ENCODE results near the gene MYL12A.
"Not testable (repeated sequence)": the region's sequence is repeated elsewhere in the genome, so short reads cannot be mapped to it uniquely, and the experiment has no call there.

MYL12A gene

GRCh38 chr18:3262234-3263131 is 14.9 kb downstream of the MYL12A start:
- no peak for DNase-seq (ENCODE audit: insufficient read length, low spot score)
- TF ChIP-seq POLR2A (IDR thresholded peaks at IDR 0.05; ENCODE audit: low read depth, low read length) = no peak
- TF ChIP-seq SPI1 (IDR thresholded peaks at IDR 0.05; ENCODE audit: low read depth, low read length) = no peak
- peak; percentile 74 for FAIRE-seq

DNA sequence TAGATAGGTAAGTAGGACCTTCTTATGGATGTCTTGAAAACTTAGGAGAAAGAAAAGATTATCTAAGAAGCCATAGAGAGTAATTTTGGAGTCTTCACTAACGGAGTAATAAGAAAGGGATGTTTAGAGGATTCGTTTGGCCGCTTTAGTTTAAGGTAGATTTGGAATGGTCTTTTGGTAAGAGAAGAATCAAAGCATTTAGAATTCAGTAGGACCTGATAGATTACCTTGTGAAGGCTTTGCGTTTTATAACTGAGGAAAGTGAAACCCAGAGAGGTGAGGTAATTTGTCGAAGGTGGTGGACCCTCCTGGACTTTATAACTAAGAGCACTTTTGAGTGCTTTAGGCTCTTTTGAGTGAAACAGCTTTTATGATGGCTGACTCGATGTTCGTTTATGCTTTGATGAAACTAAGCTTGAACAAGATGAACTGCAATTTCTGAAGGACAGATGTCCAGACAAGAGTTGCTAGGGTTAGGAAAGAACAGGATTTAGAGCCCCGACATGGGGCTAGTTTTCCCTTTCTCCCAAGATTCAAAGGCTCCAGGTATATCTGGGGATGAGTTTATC is 15.6 kb downstream of the MYL12A start:
- DNase-seq (ENCODE audit: insufficient read length, low spot score) (no peak), FAIRE-seq (no peak)
- TF ChIP-seq POLR2A (IDR thresholded peaks at IDR 0.05; ENCODE audit: low read depth, low read length) = no peak
- no peak for TF ChIP-seq POLR2AphosphoS5 (IDR thresholded peaks at IDR 0.05; ENCODE audit: low read depth, low read length)
- no peak for TF ChIP-seq SPI1 (IDR thresholded peaks at IDR 0.05; ENCODE audit: low read depth, low read length)
- no peak for TF ChIP-seq POU2F2 (IDR thresholded peaks at IDR 0.05; ENCODE audit: low read depth, low read length)
- no peak for TF ChIP-seq TAF1 (IDR thresholded peaks at IDR 0.05; ENCODE audit: low read depth, low read length)
- TF ChIP-seq PAX5 (IDR thresholded peaks at IDR 0.05; ENCODE audit: insufficient read depth, low read length, severe bottlenecking) = no peak

GRCh38 chr18:3264362-3264761 is 16.8 kb downstream of the MYL12A start:
- FAIRE-seq (no peak), DNase-seq (ENCODE audit: insufficient read length, low spot score) (no peak)
- TF ChIP-seq POU2F2 (IDR thresholded peaks at IDR 0.05; ENCODE audit: low read depth, low read length) = no peak

- DNase-seq (ENCODE audit: insufficient read length, low spot score) = no peak
- TF ChIP-seq POU2F2 (IDR thresholded peaks at IDR 0.05; ENCODE audit: low read depth, low read length) (no peak), TAF1 (IDR thresholded peaks at IDR 0.05; ENCODE audit: low read depth, low read length) (no peak), PAX5 (IDR thresholded peaks at IDR 0.05; ENCODE audit: insufficient read depth, low read length, severe bottlenecking) (no peak), POLR2AphosphoS5 (IDR thresholded peaks at IDR 0.05; ENCODE audit: low read depth, low read length) (no peak), SPI1 (IDR thresholded peaks at IDR 0.05; ENCODE audit: low read depth, low read length) (no peak), POLR2A (IDR thresholded peaks at IDR 0.05; ENCODE audit: low read depth, low read length) (no peak)
- FAIRE-seq = no peak
These were observed 18.0 kb downstream of the MYL12A start for GRCh38 chr18:3265564-3266033.

- no peak for DNase-seq (ENCODE audit: insufficient read length, low spot score)
- TF ChIP-seq POLR2AphosphoS5 (IDR thresholded peaks at IDR 0.05; ENCODE audit: low read depth, low read length) = no peak
- FAIRE-seq = no peak
These were observed 18.5 kb downstream of the MYL12A start for GRCh38 chr18:3266062-3266608.

DNA sequence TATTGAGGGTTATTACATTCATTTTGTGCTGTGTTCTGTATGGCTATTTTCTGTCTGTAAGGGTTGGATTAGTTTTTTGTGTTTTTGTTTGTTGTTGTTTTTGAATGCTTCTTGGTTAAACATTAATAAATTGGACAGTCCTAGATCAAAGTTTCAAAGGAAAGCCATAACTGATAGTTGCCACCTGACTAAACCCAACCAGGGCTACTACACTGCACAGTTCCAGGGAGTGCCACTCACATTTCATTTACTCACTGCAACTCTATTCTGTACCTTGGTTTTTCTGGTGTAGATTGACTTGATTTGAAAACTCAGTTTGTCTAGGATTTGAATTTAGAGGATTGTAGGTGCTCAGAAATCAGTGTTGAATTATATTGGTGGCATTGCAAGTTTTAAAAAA is 20.7 kb downstream of the MYL12A start:
- TF ChIP-seq POLR2AphosphoS5 (IDR thresholded peaks at IDR 0.05; ENCODE audit: low read depth, low read length) = no peak
- no peak for TF ChIP-seq SPI1 (IDR thresholded peaks at IDR 0.05; ENCODE audit: low read depth, low read length)
- TF ChIP-seq POU2F2 (IDR thresholded peaks at IDR 0.05; ENCODE audit: low read depth, low read length) = no peak
- TF ChIP-seq POLR2A (IDR thresholded peaks at IDR 0.05; ENCODE audit: low read depth, low read length) = no peak
- no peak for TF ChIP-seq PAX5 (IDR thresholded peaks at IDR 0.05; ENCODE audit: insufficient read depth, low read length, severe bottlenecking)
- no peak for TF ChIP-seq TAF1 (IDR thresholded peaks at IDR 0.05; ENCODE audit: low read depth, low read length)
- DNase-seq (ENCODE audit: insufficient read length, low spot score) (no peak), FAIRE-seq (no peak)

DNA sequence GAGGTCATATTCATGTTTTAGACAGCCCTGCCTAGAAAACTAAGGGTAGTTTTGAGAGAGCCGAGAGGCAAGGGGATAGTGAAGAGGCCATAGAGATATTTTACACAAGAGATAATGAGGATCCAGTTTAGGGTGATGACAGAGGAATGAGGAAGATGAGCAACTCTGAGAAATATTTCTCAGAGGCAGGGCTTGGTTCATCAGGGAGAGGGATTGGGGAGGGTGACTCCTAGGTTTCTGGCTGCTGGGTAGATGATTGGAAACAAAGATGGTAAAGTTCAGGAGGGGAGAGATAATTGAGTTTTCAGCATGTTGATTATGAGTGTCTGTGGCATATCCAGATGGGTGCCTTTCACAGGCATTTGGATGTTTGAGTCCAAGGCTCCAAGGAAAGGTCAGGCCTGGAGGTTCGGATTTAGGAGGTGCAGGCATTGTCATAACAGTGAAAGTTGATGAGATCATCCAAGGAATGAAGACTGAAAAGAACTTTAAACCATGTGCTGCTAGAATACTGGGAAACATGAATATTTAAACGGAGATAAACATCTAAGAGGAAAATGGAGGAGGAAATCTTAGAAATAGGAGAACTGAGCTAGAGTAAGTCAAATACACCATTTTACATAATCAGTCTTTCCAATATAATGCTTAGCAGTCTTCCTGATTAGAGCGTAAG is 21.8 kb downstream of the MYL12A start:
- FAIRE-seq (no peak), DNase-seq (ENCODE audit: insufficient read length, low spot score) (no peak)

GRCh38 chr18:3269914-3270299 is 22.3 kb downstream of the MYL12A start:
- FAIRE-seq = no peak
- DNase-seq (ENCODE audit: insufficient read length, low spot score) = no peak
- TF ChIP-seq TAF1 (IDR thresholded peaks at IDR 0.05; ENCODE audit: low read depth, low read length) = no peak
- no peak; the same call in 1 of the 2 replicates for TF ChIP-seq SPI1 (IDR thresholded peaks at IDR 0.05; ENCODE audit: low read depth, low read length)
- TF ChIP-seq POLR2A (IDR thresholded peaks at IDR 0.05; ENCODE audit: low read depth, low read length) = no peak

More for the DNA sequence above, 21.8 kb downstream of the MYL12A start:
- TF ChIP-seq POLR2AphosphoS5 (IDR thresholded peaks at IDR 0.05; ENCODE audit: low read depth, low read length) = no peak
- TF ChIP-seq PAX5 (IDR thresholded peaks at IDR 0.05; ENCODE audit: insufficient read depth, low read length, severe bottlenecking) = no peak

DNA sequence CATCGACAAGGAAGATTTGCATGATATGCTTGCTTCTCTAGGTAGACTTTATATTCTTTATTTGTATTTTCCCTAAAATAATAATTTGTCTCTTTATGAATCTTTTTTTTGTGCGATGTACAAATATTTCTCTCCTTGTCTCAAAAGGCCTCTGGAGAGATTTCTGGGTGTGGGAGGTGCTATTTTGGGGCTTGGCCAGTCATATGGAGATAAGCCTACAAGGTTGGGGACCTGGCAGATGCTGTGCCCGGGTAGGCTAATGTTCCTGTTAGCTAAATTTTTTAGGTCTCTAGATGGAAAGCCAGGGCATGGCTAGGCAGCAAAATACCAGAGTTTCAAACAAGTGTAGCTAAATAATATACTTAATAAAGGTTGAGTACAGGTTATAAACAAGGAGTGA is 25.4 kb downstream of the MYL12A start:
- no peak for DNase-seq (ENCODE audit: insufficient read length, low spot score)
- FAIRE-seq = no peak
- no peak for TF ChIP-seq PAX5 (IDR thresholded peaks at IDR 0.05; ENCODE audit: insufficient read depth, low read length, severe bottlenecking)
- no peak for TF ChIP-seq POLR2A (IDR thresholded peaks at IDR 0.05; ENCODE audit: low read depth, low read length)
- no peak for TF ChIP-seq SPI1 (IDR thresholded peaks at IDR 0.05; ENCODE audit: low read depth, low read length)
- no peak for TF ChIP-seq POU2F2 (IDR thresholded peaks at IDR 0.05; ENCODE audit: low read depth, low read length)
- TF ChIP-seq TAF1 (IDR thresholded peaks at IDR 0.05; ENCODE audit: low read depth, low read length) = no peak
- no peak for TF ChIP-seq POLR2AphosphoS5 (IDR thresholded peaks at IDR 0.05; ENCODE audit: low read depth, low read length)

DNA sequence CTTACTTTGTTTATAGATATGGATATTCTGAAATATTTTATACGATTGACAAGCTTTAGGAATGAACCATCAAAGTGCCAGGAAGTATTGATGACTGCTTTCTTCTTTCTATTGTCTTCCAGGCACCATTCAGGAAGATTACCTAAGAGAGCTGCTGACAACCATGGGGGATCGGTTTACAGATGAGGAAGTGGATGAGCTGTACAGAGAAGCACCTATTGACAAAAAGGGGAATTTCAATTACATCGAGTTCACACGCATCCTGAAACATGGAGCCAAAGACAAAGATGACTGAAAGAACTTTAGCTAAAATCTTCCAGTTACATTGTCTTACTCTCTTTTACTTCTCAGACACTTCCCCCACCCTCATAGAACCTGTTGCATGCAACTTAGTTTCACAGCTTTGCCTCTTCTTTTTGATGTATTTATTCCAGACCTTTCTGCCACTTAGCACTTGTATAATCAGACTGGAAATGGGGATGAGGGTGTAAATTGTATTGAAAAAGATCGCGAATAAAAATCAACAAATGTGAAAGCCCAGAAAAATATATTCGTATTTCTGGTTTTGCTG is 30.1 kb downstream of the MYL12A start:
- FAIRE-seq = peak; percentile 47
- TF ChIP-seq SPI1 (IDR thresholded peaks at IDR 0.05; ENCODE audit: low read depth, low read length) = peak; percentile 82
- not testable (repeated sequence) for DNase-seq (ENCODE audit: insufficient read length, low spot score)
